KG1 (cell line): Measurements from ENCODE around the gene SHROOM1.

Experiments used
- DNase-seq: peaks from one replicate; lab custom pipeline; 2025; lab: John Stamatoyannopoulos, UW

Gene SHROOM1

DNA sequence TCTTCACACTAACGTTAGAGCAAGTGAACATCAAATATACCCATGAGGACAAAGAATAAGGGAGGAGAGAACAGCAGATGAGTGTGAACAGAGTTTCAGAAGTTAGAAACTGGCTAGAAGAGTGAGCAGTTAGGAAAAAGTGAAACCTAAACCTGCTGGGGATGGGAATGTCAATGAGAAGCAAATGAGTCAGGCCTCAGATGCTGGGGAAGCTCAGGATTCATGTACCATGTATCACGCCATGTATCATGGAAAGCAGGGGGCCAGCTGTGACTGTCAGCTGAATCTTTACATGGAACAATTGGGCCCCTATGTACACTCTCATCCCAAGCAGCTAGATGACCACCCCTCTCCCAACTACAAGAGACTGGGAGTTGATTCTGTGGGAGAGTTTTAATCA lies 19.6 kb upstream of the SHROOM1 start:
- no peak for DNase-seq

- no peak for DNase-seq
Observed at GRCh38 chr5:132849347-132849746, 18.9 kb upstream of the SHROOM1 start.

DNA sequence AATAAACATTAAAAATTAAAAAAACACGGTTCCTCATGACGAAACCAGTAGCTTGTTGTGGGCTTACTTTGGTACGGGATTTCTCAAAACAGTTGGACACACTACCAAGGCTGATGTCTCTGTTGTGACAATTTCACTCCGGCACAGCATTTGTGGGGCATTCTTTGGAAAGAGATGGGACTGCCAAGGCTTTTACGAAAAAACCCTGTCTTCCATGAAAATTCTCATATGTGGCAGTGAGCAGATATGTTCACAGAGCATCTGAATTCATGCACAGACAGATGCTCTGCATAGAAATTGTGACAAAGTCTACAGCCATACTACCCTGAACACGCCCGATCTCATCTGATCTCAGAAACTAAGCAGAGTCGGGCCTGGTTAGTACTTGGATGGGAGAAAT lies 17.8 kb upstream of the SHROOM1 start:
- DNase-seq: no peak

DNA sequence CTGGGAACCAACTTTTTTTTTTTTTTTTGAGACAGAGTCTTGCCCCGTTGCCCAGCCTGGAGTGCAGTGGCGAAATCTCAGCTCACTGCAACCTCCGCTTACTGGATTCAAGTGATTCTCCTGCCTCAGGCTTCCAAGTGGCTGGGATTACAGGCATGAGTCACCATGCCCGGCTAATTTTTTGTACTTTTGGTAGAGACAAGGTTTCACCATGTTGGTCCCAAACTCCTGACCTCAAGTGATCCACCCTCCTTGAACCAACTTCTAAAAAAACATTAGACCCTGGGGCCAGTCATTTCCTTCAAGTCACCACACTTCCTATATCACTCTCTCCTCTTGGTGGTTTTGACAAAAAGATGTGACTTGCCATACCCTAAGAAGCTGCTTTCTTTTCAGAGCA lies 10.9 kb upstream of the SHROOM1 start:
- no peak for DNase-seq

DNA sequence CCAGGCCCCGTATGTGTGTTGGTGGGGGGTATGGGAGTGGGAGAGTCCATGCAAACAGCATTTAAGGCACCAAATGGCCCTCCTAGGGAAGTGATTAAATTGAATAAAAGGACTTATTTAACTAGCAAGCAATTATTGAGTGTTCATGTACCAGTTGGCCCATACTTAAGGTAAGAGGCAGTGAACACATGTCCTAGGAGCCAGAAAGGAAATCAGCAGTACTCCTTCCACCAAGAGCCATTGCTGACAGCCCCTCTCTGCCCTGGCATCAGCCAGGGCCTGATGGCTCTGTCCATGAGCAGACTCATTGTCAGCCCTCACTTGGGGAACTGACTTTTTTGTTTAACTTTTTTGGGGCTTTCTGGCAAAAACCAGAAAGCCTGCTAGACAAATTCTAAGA lies 10.4 kb upstream of the SHROOM1 start:
- no peak for DNase-seq

DNA sequence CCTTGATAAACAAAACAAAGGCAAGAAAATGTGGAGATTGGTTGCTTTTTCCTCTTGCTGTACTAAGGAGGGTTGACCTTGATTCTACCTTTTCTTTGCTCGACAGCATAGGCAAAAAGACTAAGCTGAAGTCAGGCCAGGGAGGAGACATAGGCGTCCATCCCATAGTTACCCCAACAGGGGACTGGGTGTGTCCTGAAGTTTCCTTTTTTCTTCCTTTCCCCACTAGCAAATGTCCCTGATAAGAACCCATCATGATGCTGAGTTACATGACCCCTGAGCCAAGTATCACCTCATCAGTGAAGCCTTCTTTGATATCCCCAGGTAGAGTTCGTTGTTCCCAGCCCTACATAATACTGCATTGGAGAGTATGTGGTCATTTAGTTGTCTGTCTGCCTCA lies 9.9 kb upstream of the SHROOM1 start:
- no peak for DNase-seq

- no peak for DNase-seq
Observed at GRCh38 chr5:132839426-132840301, 9.2 kb upstream of the SHROOM1 start.

- DNase-seq: no peak
Observed at GRCh38 chr5:132838516-132839282, 8.3 kb upstream of the SHROOM1 start.

DNA sequence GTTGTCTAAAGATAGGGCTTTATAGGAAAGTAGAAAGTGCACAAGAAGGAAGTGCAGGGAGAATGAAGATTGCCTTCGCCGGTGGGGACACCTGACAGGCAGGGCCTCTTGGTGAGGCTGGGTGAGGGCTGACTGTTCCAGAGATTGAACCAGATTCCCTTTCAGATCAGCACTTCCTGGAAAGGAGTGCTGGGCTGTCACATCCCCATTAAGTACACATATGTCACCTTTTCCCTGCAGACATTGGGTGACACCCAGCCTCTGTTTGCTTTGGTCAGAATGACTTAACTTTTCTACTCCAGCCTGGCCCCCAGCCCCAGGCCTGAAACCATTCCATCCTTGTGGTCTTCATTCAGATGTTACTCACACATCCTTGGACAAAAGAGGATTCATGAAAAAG lies 7.4 kb upstream of the SHROOM1 start:
- no peak for DNase-seq

- no peak for DNase-seq
Observed at GRCh38 chr5:132836852-132837251, 6.4 kb upstream of the SHROOM1 start.

DNA sequence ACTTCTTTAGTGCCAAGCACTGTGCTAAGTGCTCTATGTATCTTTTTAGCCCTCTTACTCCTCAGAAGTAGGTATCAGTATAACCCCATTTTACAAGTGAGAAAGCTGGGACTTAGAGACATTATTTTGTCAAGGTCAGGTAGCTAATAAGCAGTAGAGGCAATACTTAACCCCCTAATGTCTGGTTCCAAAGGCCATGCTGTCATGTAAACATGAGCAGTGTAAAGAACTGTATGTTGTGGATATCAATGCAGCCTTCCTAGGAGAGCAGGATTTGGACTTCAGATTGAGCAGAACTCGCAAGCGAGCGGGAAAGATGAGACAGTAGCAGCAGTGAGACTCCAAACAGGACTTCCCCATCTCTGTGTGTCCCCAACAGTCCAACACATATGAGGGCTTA lies 3.6 kb upstream of the SHROOM1 start:
- DNase-seq: no peak

- no peak for DNase-seq
Observed at GRCh38 chr5:132832612-132833011, 2.2 kb upstream of the SHROOM1 start.

- no peak for DNase-seq
Observed at GRCh38 chr5:132831095-132831860, 831 bp upstream of the SHROOM1 start.

DNA sequence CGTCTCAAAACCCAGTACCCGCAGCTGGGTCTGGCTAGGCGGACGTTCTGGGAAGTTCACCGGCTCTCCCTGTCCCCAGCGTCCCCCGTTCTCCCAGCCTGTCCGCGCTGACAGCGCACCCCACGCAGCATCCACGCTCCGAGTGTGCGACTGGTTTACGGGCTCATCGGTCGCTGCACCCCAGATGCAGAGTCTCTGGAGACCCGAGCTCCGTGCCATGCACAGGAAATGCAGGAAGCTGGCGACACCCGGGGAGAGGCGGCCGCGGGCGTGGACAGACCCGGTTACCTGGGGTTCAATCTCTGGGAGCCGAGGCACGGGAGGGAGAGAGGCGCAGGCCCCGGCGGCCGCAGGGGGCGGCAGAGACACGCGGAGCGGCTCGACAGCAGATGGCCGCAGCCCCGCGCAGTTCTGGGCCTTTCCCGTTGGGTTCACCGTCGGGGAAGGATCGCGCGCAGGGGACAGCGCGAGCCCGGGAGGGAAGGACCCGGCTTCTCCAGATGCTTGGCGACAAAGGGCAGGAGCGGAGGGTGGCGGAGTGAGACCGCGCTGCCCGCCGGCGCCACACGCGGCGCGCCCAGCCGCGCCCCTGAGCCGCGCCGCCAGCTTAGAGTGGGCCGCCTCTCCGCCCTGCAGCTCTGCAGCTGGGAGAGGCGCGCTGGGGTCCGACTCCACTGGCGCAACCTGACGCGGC lies 558 bp downstream of the SHROOM1 start:
- DNase-seq: peak; percentile 7

- DNase-seq: no peak
Observed at GRCh38 chr5:132828846-132829494, 1.5 kb downstream of the SHROOM1 start.

- no peak for DNase-seq
Observed at GRCh38 chr5:132827943-132828673, 2.3 kb downstream of the SHROOM1 start.

GRCh38 chr5:132826424-132827082 lies 3.9 kb downstream of the SHROOM1 start:
- no peak for DNase-seq

DNA sequence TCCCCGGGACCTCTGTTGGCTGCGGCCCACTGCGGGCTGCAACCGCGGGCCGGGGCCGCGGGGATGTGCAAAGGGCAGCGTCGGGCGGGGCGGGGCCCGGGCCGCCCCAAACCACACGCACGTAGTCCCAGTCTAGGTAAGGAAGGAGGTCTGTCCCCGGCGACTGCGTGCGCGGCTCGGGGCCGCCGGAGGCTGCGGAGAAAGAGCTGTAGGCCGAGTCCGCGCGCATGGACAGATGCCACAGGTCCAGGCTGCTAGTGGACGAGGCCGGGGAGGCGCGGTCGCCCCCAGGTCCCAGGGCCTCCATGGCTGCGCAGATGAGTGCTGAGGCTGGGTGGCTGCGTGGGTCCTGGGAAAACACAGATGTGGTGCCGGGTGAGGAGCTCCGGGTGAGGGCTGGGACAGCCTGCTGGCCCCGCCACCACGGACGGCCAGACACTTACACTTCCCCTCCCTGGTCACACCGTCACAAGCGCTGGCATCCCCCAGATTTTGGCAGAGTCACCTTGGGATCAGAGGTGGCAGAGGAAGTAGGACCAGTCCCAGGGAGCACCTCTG lies 4.5 kb downstream of the SHROOM1 start:
- no peak for DNase-seq

DNA sequence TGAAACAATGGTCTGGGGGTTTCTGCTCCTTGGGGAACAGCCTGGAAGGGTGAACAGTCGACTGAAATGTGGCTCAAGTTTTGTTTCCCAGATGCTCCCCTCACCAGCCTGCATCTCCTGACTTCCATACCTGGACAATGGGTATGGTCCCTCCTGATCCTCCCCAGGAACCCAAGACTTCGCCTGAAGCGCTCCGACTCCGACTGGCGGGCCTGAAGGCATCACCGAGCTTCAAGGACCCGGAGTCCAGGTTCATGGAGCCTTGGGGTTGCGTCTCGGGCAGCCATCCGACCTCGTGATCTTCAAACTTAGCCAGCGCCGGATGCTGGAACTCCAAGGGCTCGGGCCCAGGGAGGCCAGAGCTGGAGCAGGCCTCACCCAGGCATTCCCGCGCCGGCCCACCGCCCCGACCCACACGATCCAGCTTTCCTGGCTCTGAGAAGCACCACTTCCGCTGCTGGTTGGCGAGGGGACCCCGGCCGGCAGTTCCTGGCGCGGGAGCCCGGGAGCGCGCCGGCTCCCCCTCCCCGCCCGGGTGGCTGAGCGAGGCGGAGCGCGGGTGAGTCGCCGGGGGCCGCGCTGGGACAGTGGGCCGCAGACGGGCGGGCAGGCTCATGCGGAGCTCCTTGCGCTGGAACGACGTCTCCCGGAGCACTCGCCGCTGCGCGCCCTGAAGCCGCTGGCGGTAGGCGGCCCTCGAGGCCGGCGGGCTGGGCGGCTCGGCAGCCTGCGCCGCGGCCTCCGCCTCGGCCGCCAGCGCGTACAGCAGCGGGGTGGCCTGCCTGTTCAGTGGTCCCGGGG lies 5.2 kb downstream of the SHROOM1 start:
- DNase-seq: no peak
